OCI-LY1 (cell line): ENCODE results near the gene DYNC1H1.

Experiments
- H2AFZ ChIP-seq: fragments of 200-600 bp; sonication (generic), shearing (Covaris generic); 2 replicates; pipeline ENCODE4 v1.6.0; 2014; ENCODE audit warnings: antibody characterized with exemption, mild to moderate bottlenecking, low read length
- H3F3A ChIP-seq: fragments of 200-600 bp; sonication (generic), shearing (Covaris generic); 2 replicates; pipeline ENCODE4 v1.6.0; 2014; ENCODE audit warnings: mild to moderate bottlenecking, antibody characterized with exemption, low read length, moderate library complexity; ENCODE audit not compliant: insufficient read depth
- H3K27ac ChIP-seq: fragments of 200-600 bp; sonication (generic); 2 replicates; pipeline ENCODE4 v1.5.1; 2014; ENCODE audit warnings: low read length, mixed run types, mild to moderate bottlenecking, low read depth; ENCODE audit not compliant: poor library complexity, severe bottlenecking
- H3K27me3 ChIP-seq: fragments of 200-600 bp; sonication (generic); 2 replicates; pipeline ENCODE4 v1.6.0; 2014; ENCODE audit warnings: antibody characterized with exemption, mild to moderate bottlenecking, low read length, moderate library complexity; ENCODE audit not compliant: insufficient read depth
- H3K36me3 ChIP-seq: fragments of 200-600 bp; sonication (generic); 2 replicates; pipeline ENCODE4 v1.6.1; 2014; ENCODE audit warnings: mild to moderate bottlenecking, antibody characterized with exemption, low read length, moderate library complexity, mixed read lengths; ENCODE audit not compliant: insufficient read depth
- H3K4me1 ChIP-seq: fragments of 200-600 bp; sonication (generic); 2 replicates; pipeline ENCODE4 v1.5.1; 2014; ENCODE audit warnings: mild to moderate bottlenecking, low read length, moderate library complexity; ENCODE audit not compliant: insufficient read depth, severe bottlenecking
- H3K4me2 ChIP-seq: fragments of 200-600 bp; sonication (generic), shearing (Covaris generic); 2 replicates; pipeline ENCODE4 v1.6.1; 2014; ENCODE audit warnings: low read length
- H3K4me3 ChIP-seq: fragments of 200-600 bp; sonication (generic); 2 replicates; pipeline ENCODE4 v1.5.1; 2014; ENCODE audit warnings: low read length, low read depth, mild to moderate bottlenecking, mixed read lengths; ENCODE audit not compliant: poor library complexity, severe bottlenecking
- H3K79me2 ChIP-seq: fragments of 200-600 bp; shearing (Covaris generic); 2 replicates; pipeline ENCODE4 v1.6.1; 2016; ENCODE audit warnings: mixed run types, low read length, mixed read lengths; ENCODE audit not compliant: insufficient read depth
- H3K9ac ChIP-seq: fragments of 200-600 bp; sonication (generic), shearing (Covaris generic); 2 replicates; pipeline ENCODE4 v1.6.1; 2014; ENCODE audit warnings: mild to moderate bottlenecking, low read length, mixed read lengths
- H3K9me2 ChIP-seq: fragments of 200-600 bp; sonication (generic), shearing (Covaris generic); 2 replicates; pipeline ENCODE4 v1.6.1; 2014; ENCODE audit warnings: low read depth, mild to moderate bottlenecking, low read length, mixed read lengths
- H3K9me3 ChIP-seq: fragments of 200-600 bp; shearing (Covaris generic); 2 replicates; pipeline ENCODE4 v1.6.1; 2014; ENCODE audit warnings: low read length, mixed read lengths
- H4K20me1 ChIP-seq: fragments of 200-600 bp; sonication (generic), shearing (Covaris generic); 2 replicates; pipeline ENCODE4 v1.6.0; 2016; ENCODE audit warnings: mild to moderate bottlenecking, low read length; ENCODE audit not compliant: insufficient read depth
- CTCF ChIP-seq: fragments of 200-600 bp; sonication (generic), shearing (Covaris generic); IDR thresholded peaks from 2 replicates; pipeline ENCODE4 v1.5.1; 2017; ENCODE audit warnings: mild to moderate bottlenecking, antibody characterized with exemption, low read length, moderate library complexity, mixed read lengths
- EZH2 ChIP-seq: fragments of 200-600 bp; sonication (generic), shearing (Covaris generic); IDR thresholded peaks from 2 replicates; pipeline ENCODE4 v1.8.0; 2017; ENCODE audit warnings: borderline replicate concordance, mixed run types, mild to moderate bottlenecking, antibody characterized with exemption, low read length, moderate library complexity, mixed read lengths

The DYNC1H1 gene

DNA sequence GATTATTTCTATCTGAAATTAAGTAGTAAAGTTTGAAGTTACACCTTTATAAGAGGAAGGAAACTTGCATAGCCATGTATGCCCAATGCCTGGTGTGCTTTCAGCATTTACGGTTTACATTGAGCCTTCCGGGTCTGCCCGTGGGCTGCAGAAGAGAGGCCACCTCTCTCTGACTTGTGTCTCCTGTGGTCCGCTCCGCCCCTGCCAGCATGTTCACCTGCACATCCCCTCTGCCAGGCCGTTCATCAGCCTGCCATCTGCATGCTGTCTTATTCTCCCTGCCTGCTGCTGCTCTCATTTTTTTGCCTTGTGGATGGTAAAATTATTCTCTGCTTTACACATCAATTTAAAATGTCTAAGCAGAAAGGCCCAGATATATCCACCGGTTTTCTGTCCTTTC is 41.5 kb upstream of the DYNC1H1 start:
- TF ChIP-seq CTCF (no peak), EZH2 (no peak)
- Histone ChIP-seq H3K9me2 (no peaks in the 10 kb centered on the region), H3K9me3 (no peaks in the 10 kb centered on the region), H3K79me2 (no peaks in the 10 kb centered on the region), H3K27ac (no peak overlapping the region), H3F3A (no peaks in the 10 kb centered on the region), H3K4me3 (no peak overlapping the region), H4K20me1 (no peaks in the 10 kb centered on the region), H3K9ac (no peak overlapping the region), H3K27me3 (no peaks in the 10 kb centered on the region), H3K4me1 (peaks cover 1% of the 10 kb centered on the region), H3K36me3 (no peaks in the 10 kb centered on the region; the same call in 1 of the 2 replicates), H2AFZ (no peak overlapping the region), H3K4me2 (no peak overlapping the region)

GRCh38 chr14:101925152-101925551 is 39.2 kb upstream of the DYNC1H1 start:
- H2AFZ ChIP-seq, result no peak overlapping the region
- H3K27ac ChIP-seq, result no peak overlapping the region
- no peak overlapping the region for H3K9ac ChIP-seq
- H3K4me1 ChIP-seq, result no peaks in the 10 kb centered on the region
- no peaks in the 10 kb centered on the region; the same call in 1 of the 2 replicates for H3K36me3 ChIP-seq
- no peaks in the 10 kb centered on the region for H3K9me3 ChIP-seq
- no peaks in the 10 kb centered on the region for H3F3A ChIP-seq
- no peak for TF ChIP-seq CTCF
- TF ChIP-seq EZH2, result no peak
- H3K79me2 ChIP-seq, result no peaks in the 10 kb centered on the region
- H3K9me2 ChIP-seq, result no peaks in the 10 kb centered on the region
- H3K4me2 ChIP-seq, result no peak overlapping the region
- H3K27me3 ChIP-seq, result no peaks in the 10 kb centered on the region
- H3K4me3 ChIP-seq, result no peak overlapping the region
- H4K20me1 ChIP-seq, result no peaks in the 10 kb centered on the region

- H3K27me3 ChIP-seq, result no peaks in the 10 kb centered on the region
- no peak overlapping the region for H3K4me2 ChIP-seq
- H3K36me3 ChIP-seq, result no peaks in the 10 kb centered on the region
- H3K9me2 ChIP-seq, result no peaks in the 10 kb centered on the region
- H3F3A ChIP-seq, result no peaks in the 10 kb centered on the region
- no peak for TF ChIP-seq EZH2
- H3K27ac ChIP-seq, result no peak overlapping the region
- H3K9me3 ChIP-seq, result no peaks in the 10 kb centered on the region
- H3K4me1 ChIP-seq, result no peaks in the 10 kb centered on the region
- H3K9ac ChIP-seq, result no peak overlapping the region
- H4K20me1 ChIP-seq, result no peaks in the 10 kb centered on the region
- no peaks in the 10 kb centered on the region for H3K79me2 ChIP-seq
- no peak overlapping the region for H3K4me3 ChIP-seq
- H2AFZ ChIP-seq, result no peak overlapping the region
Observed at GRCh38 chr14:101926085-101926484, 38.3 kb upstream of the DYNC1H1 start.

DNA sequence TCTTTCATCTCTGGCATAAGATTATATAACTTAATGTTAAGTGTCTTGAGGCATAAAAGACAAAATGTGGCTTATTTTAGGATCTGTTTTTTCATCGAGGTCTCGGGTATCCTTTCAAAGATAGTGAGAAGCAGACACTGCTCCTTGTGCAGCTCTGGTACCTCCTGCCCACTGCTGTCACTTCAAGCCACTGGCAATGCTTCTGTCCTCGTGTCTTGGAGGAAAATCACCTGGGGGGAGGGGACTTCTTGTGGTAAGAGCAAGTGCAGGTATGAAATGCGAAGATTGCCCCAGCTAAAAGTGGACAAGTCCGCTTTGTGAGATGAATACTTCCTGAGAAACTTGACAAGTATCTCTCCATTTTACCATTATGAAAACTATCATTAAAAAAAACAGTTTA is 37.8 kb upstream of the DYNC1H1 start:
- no peak overlapping the region for H3K9ac ChIP-seq
- H4K20me1 ChIP-seq, result no peaks in the 10 kb centered on the region
- H3K9me2 ChIP-seq, result no peaks in the 10 kb centered on the region
- no peak overlapping the region for H2AFZ ChIP-seq
- H3K4me1 ChIP-seq, result no peaks in the 10 kb centered on the region
- H3K9me3 ChIP-seq, result no peaks in the 10 kb centered on the region
- H3K4me2 ChIP-seq, result no peak overlapping the region
- no peaks in the 10 kb centered on the region for H3K79me2 ChIP-seq
- H3K27ac ChIP-seq, result no peak overlapping the region
- no peaks in the 10 kb centered on the region for H3F3A ChIP-seq
- TF ChIP-seq CTCF, result no peak
- no peaks in the 10 kb centered on the region for H3K36me3 ChIP-seq
- H3K4me3 ChIP-seq, result no peak overlapping the region
- H3K27me3 ChIP-seq, result no peaks in the 10 kb centered on the region
